ENCODE measurements around the gene KISS1R.

- TF ChIP-seq CTCF (IDR thresholded peaks at IDR 0.05; ENCODE audit: poor library complexity) (no peak), EZH2 (IDR thresholded peaks at IDR 0.05; ENCODE audit: borderline replicate concordance) (no peak), EZH2phosphoT487 (IDR thresholded peaks at IDR 0.05; ENCODE audit: low read depth, severe bottlenecking, unreplicated experiment) (no peak)
Measured at GRCh38 chr19:884420-885211, 32.5 kb upstream of the KISS1R start.

Data from hepatocyte (in vitro differentiated cells).